ENCODE measurements around the gene FIGN. TPM values are rescaled to one million over a fixed set of nuclear protein-coding genes. Genes with fewer than 3 reads are reported as not detected.

FIGN gene
- total RNA-seq, 1 donor from 2014 or later, result 5.8 TPM

GRCh38 chr2:163697846-163698637 lies 37.8 kb downstream of the FIGN start:
- no peak overlapping the region for H3K27ac ChIP-seq
- no peak for DNase-seq
- no peaks in the 10 kb centered on the region for H3K36me3 ChIP-seq
- no peaks in the 10 kb centered on the region for H3K4me1 ChIP-seq
- no peaks in the 10 kb centered on the region for H3K27me3 ChIP-seq (ENCODE audit: low read depth)
- intact Hi-C loops (cut with DNase I), result no loop called here
- TF ChIP-seq CTCF (IDR thresholded peaks at IDR 0.05), result no peak
- no peak for ATAC-seq
- H3K4me3 ChIP-seq, result no peak overlapping the region
- H3K9me3 ChIP-seq, result no peaks in the 10 kb centered on the region

GRCh38 chr2:163697429-163697828 lies 38.4 kb downstream of the FIGN start:
- ATAC-seq (no peak), DNase-seq (no peak)
- Histone ChIP-seq H3K27me3 (ENCODE audit: low read depth) (no peaks in the 10 kb centered on the region), H3K36me3 (no peaks in the 10 kb centered on the region), H3K4me3 (no peak overlapping the region), H3K27ac (no peak overlapping the region), H3K4me1 (no peaks in the 10 kb centered on the region), H3K9me3 (no peaks in the 10 kb centered on the region)
- intact Hi-C loops (cut with DNase I), result no loop called here
- TF ChIP-seq CTCF (IDR thresholded peaks at IDR 0.05), result no peak

GRCh38 chr2:163693484-163693883 lies 42.3 kb downstream of the FIGN start:
- Histone ChIP-seq H3K4me3 (no peak overlapping the region), H3K36me3 (no peaks in the 10 kb centered on the region), H3K4me1 (peaks cover 5% of the 10 kb centered on the region), H3K27me3 (ENCODE audit: low read depth) (no peaks in the 10 kb centered on the region), H3K27ac (no peak overlapping the region), H3K9me3 (no peaks in the 10 kb centered on the region)
- no peak for TF ChIP-seq CTCF (IDR thresholded peaks at IDR 0.05)
- DNase-seq (no peak), ATAC-seq (no peak)
- intact Hi-C loops (cut with DNase I), result no loop called here

- Histone ChIP-seq H3K27ac (no peak overlapping the region), H3K9me3 (no peaks in the 10 kb centered on the region), H3K4me1 (peaks cover 5% of the 10 kb centered on the region), H3K27me3 (ENCODE audit: low read depth) (no peaks in the 10 kb centered on the region), H3K4me3 (no peak overlapping the region), H3K36me3 (no peaks in the 10 kb centered on the region)
- intact Hi-C loops (cut with DNase I), result no loop called here
- DNase-seq (no peak), ATAC-seq (no peak)
- TF ChIP-seq CTCF (IDR thresholded peaks at IDR 0.05), result no peak
These were observed 43.0 kb downstream of the FIGN start for GRCh38 chr2:163692611-163693482.

GRCh38 chr2:163692081-163692480 lies 43.7 kb downstream of the FIGN start:
- no peak overlapping the region for H3K27ac ChIP-seq
- ATAC-seq, result no peak
- intact Hi-C loops (cut with DNase I), result no loop called here

More at GRCh38 chr2:163692081-163692480, 43.7 kb downstream of the FIGN start:
- Histone ChIP-seq H3K9me3 (no peaks in the 10 kb centered on the region), H3K4me1 (peaks cover 5% of the 10 kb centered on the region), H3K27me3 (ENCODE audit: low read depth) (no peaks in the 10 kb centered on the region), H3K36me3 (no peaks in the 10 kb centered on the region), H3K4me3 (no peak overlapping the region)
- no peak for TF ChIP-seq CTCF (IDR thresholded peaks at IDR 0.05)
- DNase-seq, result no peak
